ENCODE results near the gene GLDC.

Gene GLDC

DNA sequence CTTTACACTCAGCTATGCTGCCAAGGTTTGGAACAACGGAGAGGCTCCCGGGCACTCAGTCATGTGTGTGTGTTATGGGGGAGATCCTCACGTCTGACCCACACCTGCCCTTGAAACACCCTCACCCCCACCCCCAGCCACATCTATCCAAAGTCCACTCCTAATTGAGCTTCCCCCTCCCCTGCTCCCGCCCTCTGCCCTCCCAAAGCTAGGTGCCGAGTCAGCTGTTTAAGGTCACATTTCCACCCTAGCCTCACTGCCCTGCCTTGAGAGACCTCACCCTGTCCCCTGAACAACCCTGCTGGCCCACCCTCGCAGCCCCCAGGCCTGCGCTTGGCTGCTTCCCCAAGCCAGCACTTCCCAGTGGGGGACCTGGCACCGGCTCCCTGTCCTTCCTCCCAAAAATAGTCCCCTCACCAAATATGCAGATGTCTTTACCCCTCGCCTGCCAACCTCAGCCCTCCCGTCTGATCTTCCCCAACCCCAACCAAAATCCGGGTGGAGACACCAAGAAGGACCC is 36.0 kb downstream of the GLDC start:
- H3K36me3 Mint-ChIP-seq (ENCODE audit: insufficient read depth), result no peaks in the 10 kb centered on the region

DNA sequence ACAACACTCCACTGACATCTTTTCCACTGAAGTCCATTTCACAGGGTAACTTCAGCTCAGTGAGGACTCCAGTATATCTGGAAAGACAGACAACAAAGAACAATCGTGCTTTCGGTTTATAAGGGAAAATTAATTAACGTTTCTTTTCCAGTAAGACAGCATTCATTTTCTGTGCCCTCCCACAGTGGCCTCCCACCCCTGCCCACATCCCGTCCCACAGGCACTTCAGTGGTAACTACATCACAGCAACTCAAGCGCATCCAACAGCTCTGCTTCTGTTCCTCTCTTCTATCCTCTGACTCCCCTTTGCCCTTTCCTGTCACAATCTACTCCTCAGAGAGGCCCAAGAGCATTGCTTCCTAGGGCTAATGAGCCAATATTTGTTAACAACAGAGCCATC is 40.3 kb downstream of the GLDC start:
- DNase-seq (ENCODE audit: low spot score in 2 of 2), result no peak
- no peak for ATAC-seq (replicated peaks; ENCODE audit: extremely low read depth, poor library complexity, severe bottlenecking)
- Mint-ChIP-seq H3K4me3 (no peak overlapping the region), H3K27me3 (no peaks in the 10 kb centered on the region), H3K27ac (ENCODE audit: low read depth) (no peak overlapping the region), H3K36me3 (ENCODE audit: insufficient read depth) (no peaks in the 10 kb centered on the region), H3K9me3 (no peaks in the 10 kb centered on the region), H3K4me1 (peaks cover 9% of the 10 kb centered on the region)

More for the DNA sequence above, 36.0 kb downstream of the GLDC start:
- H3K27ac Mint-ChIP-seq (ENCODE audit: low read depth), result no peak overlapping the region
- H3K4me1 Mint-ChIP-seq, result peaks cover 9% of the 10 kb centered on the region
- H3K27me3 Mint-ChIP-seq, result no peaks in the 10 kb centered on the region
- DNase-seq (ENCODE audit: low spot score in 2 of 2), result no peak
- H3K4me3 Mint-ChIP-seq, result no peak overlapping the region
- no peaks in the 10 kb centered on the region for H3K9me3 Mint-ChIP-seq
- ATAC-seq (replicated peaks; ENCODE audit: extremely low read depth, poor library complexity, severe bottlenecking), result no peak

- no peak overlapping the region for H3K4me3 Mint-ChIP-seq
- H3K9me3 Mint-ChIP-seq, result no peaks in the 10 kb centered on the region
- no peaks in the 10 kb centered on the region for H3K27me3 Mint-ChIP-seq
- peaks cover 7% of the 10 kb centered on the region for H3K4me1 Mint-ChIP-seq
- H3K36me3 Mint-ChIP-seq (ENCODE audit: insufficient read depth), result no peaks in the 10 kb centered on the region
- ATAC-seq (replicated peaks; ENCODE audit: extremely low read depth, poor library complexity, severe bottlenecking), result no peak
- no peak overlapping the region for H3K27ac Mint-ChIP-seq (ENCODE audit: low read depth)
- no peak for DNase-seq (ENCODE audit: low spot score in 2 of 2)
Observed at GRCh38 chr9:6600426-6600825, 45.1 kb downstream of the GLDC start.

DNA sequence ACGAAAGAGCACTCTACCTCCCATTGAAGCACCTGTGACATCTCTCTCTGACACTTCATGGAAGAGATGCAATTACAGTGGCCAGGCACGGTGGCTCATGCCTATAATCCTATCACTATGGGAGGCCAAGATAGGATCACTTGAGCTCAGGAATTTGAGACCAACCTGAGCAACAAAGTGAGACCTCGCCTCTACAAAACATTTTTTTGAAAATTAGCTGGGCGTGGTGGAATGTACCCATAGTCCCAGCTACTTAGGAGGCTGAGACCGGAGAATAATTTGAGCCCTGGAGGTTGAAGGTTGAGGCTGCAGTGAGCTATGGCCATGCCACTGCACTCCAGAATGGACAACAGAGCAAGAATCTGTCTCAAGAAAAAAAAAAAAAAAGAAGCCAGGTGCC is 45.5 kb downstream of the GLDC start:
- H3K4me1 Mint-ChIP-seq, result peaks cover 3% of the 10 kb centered on the region
- H3K27ac Mint-ChIP-seq (ENCODE audit: low read depth), result no peak overlapping the region
- H3K4me3 Mint-ChIP-seq, result no peak overlapping the region
- no peak for DNase-seq (ENCODE audit: low spot score in 2 of 2)
- H3K9me3 Mint-ChIP-seq, result no peaks in the 10 kb centered on the region
- H3K27me3 Mint-ChIP-seq, result no peaks in the 10 kb centered on the region
- H3K36me3 Mint-ChIP-seq (ENCODE audit: insufficient read depth), result no peaks in the 10 kb centered on the region
- ATAC-seq (replicated peaks; ENCODE audit: extremely low read depth, poor library complexity, severe bottlenecking), result no peak

DNA sequence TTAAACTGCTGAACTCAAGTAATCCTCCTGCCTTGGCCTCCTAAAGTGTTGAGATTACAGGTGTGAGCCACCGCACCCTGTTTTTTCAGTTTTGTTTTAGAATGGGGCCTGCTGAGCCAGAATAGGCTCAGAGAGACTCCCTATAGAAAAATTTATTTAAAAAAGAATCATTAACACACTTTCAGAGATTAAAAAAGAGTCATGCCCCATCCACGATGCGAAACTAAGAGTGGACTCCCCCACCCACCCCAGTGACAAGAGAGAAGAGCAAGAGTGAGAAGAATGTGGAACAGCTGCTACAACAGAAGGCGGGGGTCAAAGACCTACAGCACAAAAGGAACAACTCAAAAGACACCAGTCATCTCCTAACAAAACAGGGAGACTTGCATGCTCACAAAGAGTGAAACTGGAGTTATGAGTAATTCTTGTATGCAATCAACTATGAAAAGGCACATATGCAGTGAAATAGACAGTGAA is 47.2 kb downstream of the GLDC start:
- Mint-ChIP-seq H3K4me3 (no peak overlapping the region), H3K27me3 (no peaks in the 10 kb centered on the region), H3K27ac (ENCODE audit: low read depth) (no peak overlapping the region), H3K36me3 (ENCODE audit: insufficient read depth) (no peaks in the 10 kb centered on the region), H3K9me3 (no peaks in the 10 kb centered on the region), H3K4me1 (no peaks in the 10 kb centered on the region)
- ATAC-seq (replicated peaks; ENCODE audit: extremely low read depth, poor library complexity, severe bottlenecking) (no peak), DNase-seq (ENCODE audit: low spot score in 2 of 2) (no peak)

- H3K36me3 Mint-ChIP-seq (ENCODE audit: insufficient read depth), result no peaks in the 10 kb centered on the region
- H3K27me3 Mint-ChIP-seq, result no peaks in the 10 kb centered on the region
- H3K9me3 Mint-ChIP-seq, result no peaks in the 10 kb centered on the region
- no peak overlapping the region for H3K27ac Mint-ChIP-seq (ENCODE audit: low read depth)
- H3K4me3 Mint-ChIP-seq, result no peak overlapping the region
- ATAC-seq (replicated peaks; ENCODE audit: extremely low read depth, poor library complexity, severe bottlenecking) (no peak), DNase-seq (ENCODE audit: low spot score in 2 of 2) (no peak)
- H3K4me1 Mint-ChIP-seq, result no peaks in the 10 kb centered on the region
Observed at GRCh38 chr9:6592791-6593190, 52.7 kb downstream of the GLDC start.

DNA sequence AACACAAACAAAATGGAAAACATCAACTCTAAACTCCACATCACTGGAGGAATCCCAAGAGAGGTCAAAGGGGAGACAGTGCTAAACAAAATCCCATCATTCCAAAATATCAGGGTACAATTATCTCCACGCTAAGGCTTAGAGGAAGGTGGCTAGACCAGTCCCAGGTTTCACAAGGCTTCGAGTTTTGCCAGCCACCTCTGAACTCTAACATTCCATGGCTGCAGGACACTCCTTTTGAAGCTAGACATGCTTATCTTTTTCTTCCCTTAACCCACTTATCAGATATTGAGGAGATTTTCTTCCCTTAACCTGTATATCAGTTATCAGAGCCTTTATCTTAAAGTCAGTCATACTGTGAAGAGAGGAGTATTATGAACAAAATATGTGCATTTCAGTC is 53.3 kb downstream of the GLDC start:
- H3K4me3 Mint-ChIP-seq, result no peak overlapping the region
- no peaks in the 10 kb centered on the region for H3K36me3 Mint-ChIP-seq (ENCODE audit: insufficient read depth)
- no peaks in the 10 kb centered on the region for H3K9me3 Mint-ChIP-seq
- no peaks in the 10 kb centered on the region for H3K27me3 Mint-ChIP-seq
- DNase-seq (ENCODE audit: low spot score in 2 of 2) (no peak), ATAC-seq (replicated peaks; ENCODE audit: extremely low read depth, poor library complexity, severe bottlenecking) (no peak)
- H3K4me1 Mint-ChIP-seq, result no peaks in the 10 kb centered on the region
- H3K27ac Mint-ChIP-seq (ENCODE audit: low read depth), result no peak overlapping the region

DNA sequence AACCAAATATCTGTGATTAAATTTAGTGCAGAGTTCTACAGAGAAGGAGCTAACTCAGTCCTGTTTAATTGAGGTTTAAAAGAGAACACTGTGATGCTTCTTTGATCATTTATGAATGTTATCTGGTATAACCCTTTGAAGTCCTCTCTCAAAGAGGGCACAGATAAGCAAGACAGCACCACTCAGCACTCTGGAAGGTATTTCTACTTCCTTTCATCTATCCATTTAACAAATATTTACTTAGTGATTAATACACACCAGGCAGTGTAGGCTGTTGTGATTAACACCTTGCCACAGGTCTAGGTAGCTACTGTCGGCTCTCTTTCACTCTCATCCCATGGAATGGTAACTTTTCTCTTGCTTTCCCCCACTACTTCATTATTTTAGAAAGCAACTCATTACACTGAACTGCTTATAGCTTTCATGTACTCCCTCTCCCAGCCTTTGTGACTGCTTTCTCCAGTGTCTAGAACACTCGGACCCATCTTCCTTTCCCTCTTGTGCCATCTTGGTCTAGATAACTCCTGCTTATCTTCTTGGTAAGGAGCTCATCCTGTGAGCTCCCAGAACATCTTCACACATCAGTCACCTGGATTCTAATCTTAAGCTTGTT is 54.7 kb downstream of the GLDC start:
- Mint-ChIP-seq H3K4me3 (no peak overlapping the region), H3K27me3 (no peaks in the 10 kb centered on the region), H3K4me1 (no peaks in the 10 kb centered on the region), H3K36me3 (ENCODE audit: insufficient read depth) (no peaks in the 10 kb centered on the region), H3K27ac (ENCODE audit: low read depth) (no peak overlapping the region), H3K9me3 (no peaks in the 10 kb centered on the region)
- ATAC-seq (replicated peaks; ENCODE audit: extremely low read depth, poor library complexity, severe bottlenecking) (no peak), DNase-seq (ENCODE audit: low spot score in 2 of 2) (no peak)

DNA sequence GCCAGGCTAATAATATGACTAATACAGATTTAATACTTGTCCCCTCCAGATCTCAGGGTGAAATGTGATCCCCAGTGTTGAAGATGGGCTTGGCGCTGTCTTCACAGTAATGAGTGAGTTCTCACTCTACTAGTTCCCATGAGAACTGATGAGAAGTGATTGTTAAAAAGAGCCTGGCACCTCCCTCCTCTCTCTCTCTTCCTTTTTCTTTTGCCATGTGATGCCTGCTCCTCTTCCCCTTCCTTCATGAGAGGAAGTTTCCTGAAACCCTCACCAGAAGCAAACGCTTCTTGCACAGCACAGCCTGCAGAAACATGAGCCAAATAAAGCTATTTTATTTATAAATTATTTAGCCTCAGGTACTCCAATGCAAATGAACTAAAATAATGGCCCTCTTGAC is 55.2 kb downstream of the GLDC start:
- H3K9me3 Mint-ChIP-seq, result no peaks in the 10 kb centered on the region
- H3K4me1 Mint-ChIP-seq, result no peaks in the 10 kb centered on the region
- H3K27me3 Mint-ChIP-seq, result no peaks in the 10 kb centered on the region
- DNase-seq (ENCODE audit: low spot score in 2 of 2) (no peak), ATAC-seq (replicated peaks; ENCODE audit: extremely low read depth, poor library complexity, severe bottlenecking) (no peak)
- H3K4me3 Mint-ChIP-seq, result no peak overlapping the region
- no peaks in the 10 kb centered on the region for H3K36me3 Mint-ChIP-seq (ENCODE audit: insufficient read depth)
- no peak overlapping the region for H3K27ac Mint-ChIP-seq (ENCODE audit: low read depth)

GRCh38 chr9:6584881-6585597 is 60.5 kb downstream of the GLDC start:
- H3K4me3 Mint-ChIP-seq, result no peak overlapping the region
- no peak for ATAC-seq (replicated peaks; ENCODE audit: extremely low read depth, poor library complexity, severe bottlenecking)
- peaks cover 16% of the 10 kb centered on the region for H3K27me3 Mint-ChIP-seq
- no peaks in the 10 kb centered on the region for H3K9me3 Mint-ChIP-seq
- H3K36me3 Mint-ChIP-seq (ENCODE audit: insufficient read depth), result no peaks in the 10 kb centered on the region
- H3K27ac Mint-ChIP-seq (ENCODE audit: low read depth), result no peak overlapping the region
- no peak for DNase-seq (ENCODE audit: low spot score in 2 of 2)
- no peaks in the 10 kb centered on the region for H3K4me1 Mint-ChIP-seq

GRCh38 chr9:6581253-6581652 is 64.3 kb downstream of the GLDC start:
- DNase-seq (ENCODE audit: low spot score in 2 of 2) (no peak), ATAC-seq (replicated peaks; ENCODE audit: extremely low read depth, poor library complexity, severe bottlenecking) (no peak)
- no peak overlapping the region for H3K4me3 Mint-ChIP-seq
- no peaks in the 10 kb centered on the region for H3K4me1 Mint-ChIP-seq
- H3K27ac Mint-ChIP-seq (ENCODE audit: low read depth), result no peak overlapping the region
- H3K36me3 Mint-ChIP-seq (ENCODE audit: insufficient read depth), result no peaks in the 10 kb centered on the region
- H3K9me3 Mint-ChIP-seq, result no peaks in the 10 kb centered on the region
- peaks cover 33% of the 10 kb centered on the region for H3K27me3 Mint-ChIP-seq

DNA sequence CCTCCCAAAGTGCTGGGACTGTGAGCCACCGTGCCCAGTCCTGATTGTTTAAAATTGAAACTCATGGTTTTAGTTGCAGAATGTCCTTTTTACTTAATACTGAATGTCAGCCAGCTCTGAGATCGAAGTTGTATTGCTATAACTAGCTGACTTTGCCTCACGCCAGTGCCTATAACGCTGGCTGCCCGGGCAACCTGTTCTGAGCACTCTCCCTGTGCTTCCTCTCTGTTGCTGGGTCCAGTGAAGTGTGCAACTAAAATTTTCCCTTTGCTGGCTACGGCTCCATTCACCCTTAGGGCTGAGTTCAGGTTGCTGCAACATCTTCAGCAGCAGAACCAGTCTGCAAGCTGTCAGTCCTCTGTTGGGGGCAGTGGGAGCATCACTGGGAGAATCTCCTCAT is 65.9 kb downstream of the GLDC start:
- ATAC-seq (replicated peaks; ENCODE audit: extremely low read depth, poor library complexity, severe bottlenecking) (no peak), DNase-seq (ENCODE audit: low spot score in 2 of 2) (no peak)
- Mint-ChIP-seq H3K4me1 (no peaks in the 10 kb centered on the region), H3K4me3 (no peak overlapping the region), H3K27ac (ENCODE audit: low read depth) (no peak overlapping the region), H3K36me3 (ENCODE audit: insufficient read depth) (no peaks in the 10 kb centered on the region), H3K27me3 (peaks cover 42% of the 10 kb centered on the region), H3K9me3 (no peaks in the 10 kb centered on the region)

GRCh38 chr9:6576987-6577386 is 68.5 kb downstream of the GLDC start:
- no peak for ATAC-seq (replicated peaks; ENCODE audit: extremely low read depth, poor library complexity, severe bottlenecking)
- no peaks in the 10 kb centered on the region for H3K9me3 Mint-ChIP-seq
- no peaks in the 10 kb centered on the region for H3K36me3 Mint-ChIP-seq (ENCODE audit: insufficient read depth)
- H3K4me3 Mint-ChIP-seq, result no peak overlapping the region
- no peaks in the 10 kb centered on the region for H3K4me1 Mint-ChIP-seq
- H3K27ac Mint-ChIP-seq (ENCODE audit: low read depth), result no peak overlapping the region
- DNase-seq (ENCODE audit: low spot score in 2 of 2), result no peak
- H3K27me3 Mint-ChIP-seq, result peaks cover 68% of the 10 kb centered on the region

All from central memory CD8-positive, alpha-beta T cell (primary cell).